Psoas muscle (tissue), 8 donors: Measurements from ENCODE around the gene SUPT4H1. TPM values are rescaled to one million over a fixed set of nuclear protein-coding genes. Genes with fewer than 3 reads are reported as not detected.
A peak's percentile ranks its signal among the peaks of the same experiment; 100 is the strongest.

Source experiments
- ATAC-seq, 4 donors: fragments of 200-7000 bp; cut with Tn5 transposase; one replicate each; pipeline ENCODE4 v1.9.1; 2020; ENCODE audit warnings: moderate library complexity in 3 of 4, mild to moderate bottlenecking in 2 of 4
- DNase-seq, 2 donors: peaks; one replicate each; pipeline ENCODE4 v3.0.0-alpha.2; 2020
- H3K27ac ChIP-seq: fragments of 200-600 bp; one replicate; pipeline ENCODE4 v1.8.0; 2022
- H3K27me3 ChIP-seq, 3 donors: fragments of 200-600 bp in 1 of 3; one replicate each; pipeline versions ENCODE4 v1.6.1 to v1.8.0; 2013 to 2022; ENCODE audit warnings: low read length in 2 of 3, mild to moderate bottlenecking in 2 of 3, moderate library complexity in 1 of 3; ENCODE audit not compliant: insufficient read depth in 3 of 3
- H3K36me3 ChIP-seq, 2 donors: fragments of 200-600 bp in 1 of 2; one replicate each; pipeline versions ENCODE4 v1.6.1 to v1.8.0; 2013 to 2022; ENCODE audit warnings: low read depth in 1 of 2, mild to moderate bottlenecking in 1 of 2, moderate library complexity in 1 of 2; ENCODE audit not compliant: insufficient read depth in 1 of 2
- H3K4me1 ChIP-seq: fragments of 200-600 bp; one replicate; pipeline ENCODE4 v1.8.0; 2022
- H3K4me3 ChIP-seq: fragments of 200-600 bp; one replicate; pipeline ENCODE4 v1.8.0; 2022; ENCODE audit warnings: mild to moderate bottlenecking
- H3K9me3 ChIP-seq: fragments of 200-600 bp; one replicate; pipeline ENCODE4 v1.8.0; 2022
- WGBS, 3 donors: extraction: QIAGEN DNeasy Blood & Tissue Kit; methylation state at CpG; one replicate each; pipeline versions ENCODE4 v1.1.6 to v1.1.7; 2013; 5-methylcytosine and 5-hydroxymethylcytosine counted together
- intact Hi-C, 2 donors: fragments of 100-400 bp; cut with DNase I; formaldehyde crosslinking; loops; one replicate each; pipeline versions ENCODE4 v1.11.0 to v1.14.2; 2022
- polyA plus RNA-seq, 3 donors: library from polyadenylated mRNA; stranded (reverse); fragments of 200-250 nt; gene quantifications; one replicate each; pipeline ENCODE4 v1.2.3, GENCODE V29; 2013
- total RNA-seq, 4 donors: library from RNA; stranded (reverse); fragmentation: NEBNext Ultra II Directional in 2 of 4; extraction: Animal tissue kit (Norgen Biotek cat#: 25700) in 2 of 4; gene quantifications; one replicate each; pipeline versions ENCODE4 v1.2.1 to v1.2.4, GENCODE V29; 2021 to 2023
- TF ChIP-seq, protein P1 (sequence below): fragments of 200-600 bp; IDR thresholded peaks from one replicate; pipeline ENCODE4 v1.8.0; 2022; ENCODE audit warnings: antibody characterized with exemption
- donor health status: healthy with polysubstance abuse.
- donor health status: DM: no; HTN: no; CAD: no; lungs with moderate emphysema.
- donor health status: Bipolar disorder and iron deficiency.
- donor health status: healthy.
- donor health status: DM: yes; HTN: yes; CAD: no.
- donor health status: DM: no; HTN: no; CAD: no.
- donor health status: DM: no; HTN: no; CAD: no.
- donor health status: DM: yes; HTN: yes; CAD: no.

Gene SUPT4H1
- total and polyA plus RNA-seq, 7 donors, result 52.1 to 86.8 (median 58.2) TPM

DNA sequence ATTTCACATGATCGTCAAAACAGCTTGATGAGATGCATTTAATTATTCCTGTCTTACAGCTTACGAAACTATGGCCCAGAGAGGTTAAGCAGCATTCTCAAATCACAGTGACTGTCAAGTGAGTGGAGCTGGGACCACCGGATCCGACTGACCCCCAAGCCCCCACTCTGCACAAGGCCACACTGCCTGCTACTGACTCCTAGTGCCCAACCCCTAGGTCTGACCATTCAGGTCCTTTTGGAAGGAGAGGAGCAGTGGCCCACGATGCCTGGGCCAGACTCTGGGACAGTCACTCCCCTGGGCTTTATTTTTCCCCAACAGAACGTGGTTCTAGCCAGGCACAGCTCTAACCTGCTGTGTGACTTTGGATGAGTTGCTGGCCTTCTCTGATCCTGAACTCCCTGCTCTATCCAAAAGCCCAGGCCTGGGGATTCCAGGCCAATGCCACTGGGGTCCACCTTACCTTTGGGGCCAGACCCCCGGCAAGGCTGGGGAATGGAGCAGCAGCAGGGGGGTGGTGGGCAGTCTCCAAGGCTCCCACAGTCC, 33.3 kb downstream of the SUPT4H1 start:
- no peaks in the 10 kb centered on the region for H3K36me3 ChIP-seq
- H3K4me3 ChIP-seq, result no peak overlapping the region
- intact Hi-C loops, result loop anchor here in 1 of 2 donors (5.0 kb wide), 1 partner anchor 129 kb away; no protein-coding TSS in a partner anchor
- ATAC-seq (no peak), DNase-seq (no peak)
- TF ChIP-seq, protein P1, sequence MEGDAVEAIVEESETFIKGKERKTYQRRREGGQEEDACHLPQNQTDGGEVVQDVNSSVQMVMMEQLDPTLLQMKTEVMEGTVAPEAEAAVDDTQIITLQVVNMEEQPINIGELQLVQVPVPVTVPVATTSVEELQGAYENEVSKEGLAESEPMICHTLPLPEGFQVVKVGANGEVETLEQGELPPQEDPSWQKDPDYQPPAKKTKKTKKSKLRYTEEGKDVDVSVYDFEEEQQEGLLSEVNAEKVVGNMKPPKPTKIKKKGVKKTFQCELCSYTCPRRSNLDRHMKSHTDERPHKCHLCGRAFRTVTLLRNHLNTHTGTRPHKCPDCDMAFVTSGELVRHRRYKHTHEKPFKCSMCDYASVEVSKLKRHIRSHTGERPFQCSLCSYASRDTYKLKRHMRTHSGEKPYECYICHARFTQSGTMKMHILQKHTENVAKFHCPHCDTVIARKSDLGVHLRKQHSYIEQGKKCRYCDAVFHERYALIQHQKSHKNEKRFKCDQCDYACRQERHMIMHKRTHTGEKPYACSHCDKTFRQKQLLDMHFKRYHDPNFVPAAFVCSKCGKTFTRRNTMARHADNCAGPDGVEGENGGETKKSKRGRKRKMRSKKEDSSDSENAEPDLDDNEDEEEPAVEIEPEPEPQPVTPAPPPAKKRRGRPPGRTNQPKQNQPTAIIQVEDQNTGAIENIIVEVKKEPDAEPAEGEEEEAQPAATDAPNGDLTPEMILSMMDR, result no peak
- WGBS, 3 donors, result 75 to 85% (median 76%) methylated on average over 7 of the region's 7 CpGs
- H3K27me3 ChIP-seq, result no peaks in the 10 kb centered on the region
- H3K27ac ChIP-seq, result no peak overlapping the region
- no peaks in the 10 kb centered on the region for H3K9me3 ChIP-seq
- no peaks in the 10 kb centered on the region for H3K4me1 ChIP-seq

DNA sequence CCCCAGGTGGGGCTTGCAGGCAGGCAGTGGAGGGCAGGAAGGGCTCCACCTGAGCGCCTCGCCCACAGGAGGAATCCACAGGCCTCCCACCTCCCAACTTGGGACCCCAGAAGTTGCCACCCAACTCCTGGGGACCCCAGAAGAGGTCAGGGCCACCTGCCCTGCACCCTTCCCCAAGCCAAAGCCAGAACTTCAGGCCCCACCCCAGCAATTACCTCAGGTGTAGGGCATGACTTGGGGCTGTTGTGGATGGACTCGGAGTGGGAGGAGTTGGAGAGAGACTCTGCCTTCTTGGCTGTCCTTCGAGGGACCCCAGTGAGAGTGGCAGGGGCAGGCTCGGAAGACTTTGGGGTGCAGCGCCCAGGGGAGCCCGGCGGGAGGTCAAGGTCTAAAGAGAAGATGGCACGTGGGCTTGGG, 33.9 kb downstream of the SUPT4H1 start:
- no peak overlapping the region for H3K4me3 ChIP-seq
- WGBS, 3 donors, result 90 to 94% (median 94%) methylated on average over 9 of the region's 9 CpGs
- H3K27ac ChIP-seq, result no peak overlapping the region
- DNase-seq, result no peak
- ATAC-seq, result no peak
- H3K9me3 ChIP-seq, result no peaks in the 10 kb centered on the region
- intact Hi-C loops, result loop anchor here in 1 of 2 donors (5.0 kb wide), 1 partner anchor 129 kb away; no protein-coding TSS in a partner anchor
- TF ChIP-seq, protein P1, result no peak
- no peaks in the 10 kb centered on the region for H3K27me3 ChIP-seq
- no peaks in the 10 kb centered on the region for H3K36me3 ChIP-seq
- no peaks in the 10 kb centered on the region for H3K4me1 ChIP-seq

DNA sequence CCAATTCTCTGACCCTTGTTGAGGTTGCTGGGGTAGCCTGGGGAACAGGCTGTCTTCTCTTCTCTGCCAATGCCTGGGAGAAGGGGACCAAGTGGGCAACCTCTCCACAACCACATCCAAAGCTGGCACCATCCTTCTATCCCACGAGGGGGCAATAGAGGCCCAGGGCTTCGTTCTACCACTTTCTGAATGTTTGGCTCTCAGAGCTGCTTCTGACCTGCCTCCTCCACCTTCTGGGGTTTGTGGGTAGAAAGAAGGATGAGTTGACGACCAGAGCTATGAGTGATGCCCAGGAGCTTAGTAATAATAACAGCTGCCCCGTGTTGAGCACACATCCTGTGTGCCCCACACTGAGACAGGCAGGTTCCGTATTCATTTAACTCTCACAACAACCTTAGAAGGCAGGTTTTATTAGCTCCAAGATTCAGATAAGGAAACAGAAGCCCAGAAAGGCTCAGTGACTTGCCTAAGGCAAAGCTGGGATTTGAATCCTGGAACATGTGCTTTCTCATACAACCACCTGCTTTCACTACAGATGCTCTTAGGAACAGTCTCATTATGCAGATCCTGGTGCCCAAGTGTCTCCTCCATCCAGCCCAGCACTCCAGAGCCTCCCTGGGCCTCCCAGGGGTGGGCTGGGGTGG, 34.5 kb downstream of the SUPT4H1 start:
- DNase-seq, result no peak
- peak in 1 of 4 donors; percentile 19 for ATAC-seq
- no peaks in the 10 kb centered on the region for H3K27me3 ChIP-seq
- H3K9me3 ChIP-seq, result no peaks in the 10 kb centered on the region
- no peak overlapping the region for H3K4me3 ChIP-seq
- H3K27ac ChIP-seq, result no peak overlapping the region
- no peaks in the 10 kb centered on the region for H3K4me1 ChIP-seq
- TF ChIP-seq, protein P1, result peak; percentile 24
- intact Hi-C loops, result loop anchor here in 1 of 2 donors (5.0 kb wide), 1 partner anchor 130 kb away; no protein-coding TSS in a partner anchor
- no peaks in the 10 kb centered on the region for H3K36me3 ChIP-seq
- WGBS, 3 donors, result 36 to 54% (median 41%) methylated on average over 5 of the region's 5 CpGs

DNA sequence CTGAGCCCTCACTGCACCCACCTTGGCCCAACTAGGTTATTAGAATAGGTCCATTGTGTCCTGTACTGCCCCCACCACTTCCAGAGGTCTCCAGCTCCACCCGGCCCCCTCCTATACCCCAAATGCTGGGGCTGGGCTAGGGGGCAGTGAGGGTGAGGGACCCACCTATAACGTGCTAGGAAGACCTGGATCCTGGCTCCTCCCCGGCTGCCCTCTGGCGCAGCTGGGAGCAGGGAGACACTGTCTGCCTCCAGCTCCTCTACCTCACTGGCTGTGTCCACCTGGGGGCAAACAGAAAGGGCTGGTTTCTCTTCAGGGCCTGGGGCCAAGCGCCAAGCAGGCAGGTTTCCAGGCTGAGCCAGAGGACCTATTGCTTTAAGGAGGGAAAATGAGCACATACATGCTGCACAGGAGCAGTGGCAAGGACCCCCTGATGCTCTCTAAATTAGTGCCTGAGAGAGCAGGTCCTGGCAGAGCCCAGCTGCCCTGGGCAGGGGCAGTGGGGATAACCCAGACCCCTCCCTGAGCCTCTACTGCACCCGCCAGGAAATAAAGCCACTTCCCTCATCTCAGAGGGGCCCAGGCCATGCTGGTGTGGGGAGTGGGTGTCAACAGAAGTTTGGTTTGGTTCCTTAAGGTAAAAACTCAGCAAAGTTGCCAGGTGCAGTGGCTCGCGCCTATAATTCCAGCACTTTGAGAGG, 35.6 kb downstream of the SUPT4H1 start:
- TF ChIP-seq, protein P1, result no peak
- Histone ChIP-seq H3K9me3 (no peaks in the 10 kb centered on the region), H3K4me1 (no peaks in the 10 kb centered on the region), H3K27me3 (no peaks in the 10 kb centered on the region), H3K4me3 (no peak overlapping the region), H3K36me3 (no peaks in the 10 kb centered on the region), H3K27ac (no peak overlapping the region)
- no peak for ATAC-seq
- intact Hi-C loops, result loop anchor here in 1 of 2 donors (5.0 kb wide), 1 partner anchor 131 kb away; no protein-coding TSS in a partner anchor
- 87 to 95% (median 91%) methylated on average over 8 of the region's 8 CpGs for WGBS, 3 donors
- no peak for DNase-seq
